Measurements from ENCODE around the gene ARRDC2.
"Not testable (repeated sequence)": the region's sequence is repeated elsewhere in the genome, so short reads cannot be mapped to it uniquely, and the experiment has no call there.

ARRDC2 gene

GRCh38 chr19:17996826-17997316, 11.1 kb upstream of the ARRDC2 start:
- Histone ChIP-seq H3K9me3 (ENCODE audit: control insufficient read depth, low read depth, low read length) (no peaks in the 10 kb centered on the region), H3K4me3 (ENCODE audit: low read length) (no peak overlapping the region), H3K36me3 (ENCODE audit: control insufficient read depth, low read depth, low read length) (no peaks in the 10 kb centered on the region), H3K4me1 (ENCODE audit: control insufficient read depth, low read depth, low read length) (no peaks in the 10 kb centered on the region), H3K27ac (ENCODE audit: low read length) (no peak overlapping the region), H3K9ac (ENCODE audit: low read length) (no peak overlapping the region), H3K27me3 (ENCODE audit: control insufficient read depth, insufficient read depth, low read length) (peaks cover 22% of the 10 kb centered on the region)

GRCh38 chr19:17997969-17998826, 9.8 kb upstream of the ARRDC2 start:
- Histone ChIP-seq H3K4me3 (ENCODE audit: low read length) (no peak overlapping the region), H3K27me3 (ENCODE audit: control insufficient read depth, insufficient read depth, low read length) (peaks cover 31% of the 10 kb centered on the region), H3K27ac (ENCODE audit: low read length) (no peak overlapping the region), H3K9me3 (ENCODE audit: control insufficient read depth, low read depth, low read length) (no peaks in the 10 kb centered on the region), H3K36me3 (ENCODE audit: control insufficient read depth, low read depth, low read length) (no peaks in the 10 kb centered on the region), H3K4me1 (ENCODE audit: control insufficient read depth, low read depth, low read length) (no peaks in the 10 kb centered on the region), H3K9ac (ENCODE audit: low read length) (no peak overlapping the region)

- Histone ChIP-seq H3K9me3 (ENCODE audit: control insufficient read depth, low read depth, low read length) (no peaks in the 10 kb centered on the region), H3K36me3 (ENCODE audit: control insufficient read depth, low read depth, low read length) (no peaks in the 10 kb centered on the region), H3K4me1 (ENCODE audit: control insufficient read depth, low read depth, low read length) (no peaks in the 10 kb centered on the region), H3K27me3 (ENCODE audit: control insufficient read depth, insufficient read depth, low read length) (peaks cover 31% of the 10 kb centered on the region), H3K9ac (ENCODE audit: low read length) (no peak overlapping the region), H3K27ac (ENCODE audit: low read length) (no peak overlapping the region), H3K4me3 (ENCODE audit: low read length) (no peak overlapping the region)
Observed at GRCh38 chr19:17998827-17999150, 9.2 kb upstream of the ARRDC2 start.

- H3K9me3 ChIP-seq (ENCODE audit: control insufficient read depth, low read depth, low read length), result no peaks in the 10 kb centered on the region
- peaks cover 31% of the 10 kb centered on the region for H3K27me3 ChIP-seq (ENCODE audit: control insufficient read depth, insufficient read depth, low read length)
- no peak overlapping the region for H3K27ac ChIP-seq (ENCODE audit: low read length)
- no peaks in the 10 kb centered on the region for H3K36me3 ChIP-seq (ENCODE audit: control insufficient read depth, low read depth, low read length)
- no peak overlapping the region for H3K9ac ChIP-seq (ENCODE audit: low read length)
- H3K4me3 ChIP-seq (ENCODE audit: low read length), result no peak overlapping the region
- H3K4me1 ChIP-seq (ENCODE audit: control insufficient read depth, low read depth, low read length), result no peaks in the 10 kb centered on the region
Observed at GRCh38 chr19:17999684-18000479, 8.1 kb upstream of the ARRDC2 start.

- no peaks in the 10 kb centered on the region for H3K4me1 ChIP-seq (ENCODE audit: control insufficient read depth, low read depth, low read length)
- H3K36me3 ChIP-seq (ENCODE audit: control insufficient read depth, low read depth, low read length), result no peaks in the 10 kb centered on the region
- no peak overlapping the region for H3K9ac ChIP-seq (ENCODE audit: low read length)
- peaks cover 31% of the 10 kb centered on the region for H3K27me3 ChIP-seq (ENCODE audit: control insufficient read depth, insufficient read depth, low read length)
- H3K9me3 ChIP-seq (ENCODE audit: control insufficient read depth, low read depth, low read length), result no peaks in the 10 kb centered on the region
- H3K27ac ChIP-seq (ENCODE audit: low read length), result no peak overlapping the region
- no peak overlapping the region for H3K4me3 ChIP-seq (ENCODE audit: low read length)
Observed at GRCh38 chr19:18000480-18000914, 7.5 kb upstream of the ARRDC2 start.

- no peak overlapping the region for H3K27ac ChIP-seq (ENCODE audit: low read length)
- H3K36me3 ChIP-seq (ENCODE audit: control insufficient read depth, low read depth, low read length), result no peaks in the 10 kb centered on the region
- H3K4me1 ChIP-seq (ENCODE audit: control insufficient read depth, low read depth, low read length), result no peaks in the 10 kb centered on the region
- no peak overlapping the region for H3K9ac ChIP-seq (ENCODE audit: low read length)
- H3K27me3 ChIP-seq (ENCODE audit: control insufficient read depth, insufficient read depth, low read length), result peaks cover 31% of the 10 kb centered on the region
- H3K9me3 ChIP-seq (ENCODE audit: control insufficient read depth, low read depth, low read length), result no peaks in the 10 kb centered on the region
- peak overlapping the region; percentile 44 for H3K4me3 ChIP-seq (ENCODE audit: low read length)
Observed at GRCh38 chr19:18000915-18001776, 6.8 kb upstream of the ARRDC2 start.

GRCh38 chr19:18001777-18002345, 6.1 kb upstream of the ARRDC2 start:
- Histone ChIP-seq H3K27me3 (ENCODE audit: control insufficient read depth, insufficient read depth, low read length) (peaks cover 31% of the 10 kb centered on the region), H3K9ac (ENCODE audit: low read length) (no peak overlapping the region), H3K36me3 (ENCODE audit: control insufficient read depth, low read depth, low read length) (no peaks in the 10 kb centered on the region), H3K9me3 (ENCODE audit: control insufficient read depth, low read depth, low read length) (no peaks in the 10 kb centered on the region), H3K4me1 (ENCODE audit: control insufficient read depth, low read depth, low read length) (no peaks in the 10 kb centered on the region), H3K4me3 (ENCODE audit: low read length) (peak overlapping the region; percentile 27), H3K27ac (ENCODE audit: low read length) (no peak overlapping the region)

- peaks cover under 1% of the 10 kb centered on the region for H3K4me1 ChIP-seq (ENCODE audit: control insufficient read depth, low read depth, low read length)
- no peak overlapping the region for H3K27ac ChIP-seq (ENCODE audit: low read length)
- no peaks in the 10 kb centered on the region for H3K36me3 ChIP-seq (ENCODE audit: control insufficient read depth, low read depth, low read length)
- no peaks in the 10 kb centered on the region for H3K9me3 ChIP-seq (ENCODE audit: control insufficient read depth, low read depth, low read length)
- peaks cover 34% of the 10 kb centered on the region for H3K27me3 ChIP-seq (ENCODE audit: control insufficient read depth, insufficient read depth, low read length)
- H3K4me3 ChIP-seq (ENCODE audit: low read length), result no peak overlapping the region
- H3K9ac ChIP-seq (ENCODE audit: low read length), result no peak overlapping the region
Observed at GRCh38 chr19:18002347-18002850, 5.6 kb upstream of the ARRDC2 start.

GRCh38 chr19:18005750-18006149, 2.2 kb upstream of the ARRDC2 start:
- H3K9me3 ChIP-seq (ENCODE audit: control insufficient read depth, low read depth, low read length); H3K36me3 ChIP-seq (ENCODE audit: control insufficient read depth, low read depth, low read length); H3K27ac ChIP-seq (ENCODE audit: low read length); H3K4me3 ChIP-seq (ENCODE audit: low read length); H3K4me1 ChIP-seq (ENCODE audit: control insufficient read depth, low read depth, low read length); H3K9ac ChIP-seq (ENCODE audit: low read length): not testable (repeated sequence)
- H3K27me3 ChIP-seq (ENCODE audit: control insufficient read depth, insufficient read depth, low read length), result peaks cover 25% of the 10 kb centered on the region

GRCh38 chr19:18007044-18007916, 690 bp upstream of the ARRDC2 start:
- no peaks in the 10 kb centered on the region for H3K36me3 ChIP-seq (ENCODE audit: control insufficient read depth, low read depth, low read length)
- H3K9ac ChIP-seq (ENCODE audit: low read length), result no peak overlapping the region
- peaks cover 3% of the 10 kb centered on the region for H3K4me1 ChIP-seq (ENCODE audit: control insufficient read depth, low read depth, low read length)
- no peaks in the 10 kb centered on the region for H3K9me3 ChIP-seq (ENCODE audit: control insufficient read depth, low read depth, low read length)
- H3K27me3 ChIP-seq (ENCODE audit: control insufficient read depth, insufficient read depth, low read length), result peaks cover 10% of the 10 kb centered on the region
- H3K27ac ChIP-seq (ENCODE audit: low read length), result no peak overlapping the region
- peak overlapping the region; percentile 57 for H3K4me3 ChIP-seq (ENCODE audit: low read length)

Measured in iPS-18a (cell line).